Activated CD8-positive, alpha-beta memory T cell treated with anti-CD3 and anti-CD28 coated beads, Interleukin-2, amount 50 U/mL, for 48 hours (primary cell): Measurements from ENCODE around the gene RBM8A.
"Not testable (repeated sequence)": the region's sequence is repeated elsewhere in the genome, so short reads cannot be mapped to it uniquely, and the experiment has no call there.

Source experiments
- DNase-seq: peaks from one replicate; pipeline ENCODE4 v3.0.0-alpha.2; 2020

Gene RBM8A

GRCh38 chr1:145956361-145956760, 29.1 kb upstream of the RBM8A start:
- no peak for DNase-seq

- no peak for DNase-seq
Observed at GRCh38 chr1:145955436-145955835, 28.2 kb upstream of the RBM8A start.

GRCh38 chr1:145953861-145954260, 26.6 kb upstream of the RBM8A start:
- no peak for DNase-seq

GRCh38 chr1:145952903-145953302, 25.6 kb upstream of the RBM8A start:
- DNase-seq, result no peak

GRCh38 chr1:145951526-145951925, 24.2 kb upstream of the RBM8A start:
- DNase-seq, result no peak

GRCh38 chr1:145949219-145949618, 21.9 kb upstream of the RBM8A start:
- DNase-seq, result no peak

GRCh38 chr1:145947551-145947950, 20.3 kb upstream of the RBM8A start:
- no peak for DNase-seq

- DNase-seq, result no peak
Observed at GRCh38 chr1:145946477-145946986, 19.2 kb upstream of the RBM8A start.

- DNase-seq, result no peak
Observed at GRCh38 chr1:145944532-145944931, 17.2 kb upstream of the RBM8A start.

GRCh38 chr1:145942871-145943270, 15.6 kb upstream of the RBM8A start:
- no peak for DNase-seq

- no peak for DNase-seq
Observed at GRCh38 chr1:145942405-145942804, 15.1 kb upstream of the RBM8A start.

GRCh38 chr1:145937436-145937835, 10.2 kb upstream of the RBM8A start:
- no peak for DNase-seq

GRCh38 chr1:145936247-145936646, 9.0 kb upstream of the RBM8A start:
- no peak for DNase-seq

GRCh38 chr1:145935708-145936107, 8.4 kb upstream of the RBM8A start:
- no peak for DNase-seq

GRCh38 chr1:145932522-145933009, 5.3 kb upstream of the RBM8A start:
- DNase-seq, result not testable (repeated sequence)

- no peak for DNase-seq
Observed at GRCh38 chr1:145927916-145928643, 796 bp upstream of the RBM8A start.

- DNase-seq, result peak; percentile 78
Observed at GRCh38 chr1:145926686-145927062, 610 bp downstream of the RBM8A start.

GRCh38 chr1:145922266-145922665, 5.0 kb downstream of the RBM8A start:
- no peak for DNase-seq

GRCh38 chr1:145920297-145920696, 7.0 kb downstream of the RBM8A start:
- DNase-seq, result not testable (repeated sequence)

GRCh38 chr1:145918992-145919939, 8.0 kb downstream of the RBM8A start:
- DNase-seq, result peak; percentile 66

GRCh38 chr1:145918144-145918991, 8.9 kb downstream of the RBM8A start, which contains the start of gene PEX11B:
Gene PEX11B (minus strand): TSS chr1:145918717. CDS start chr1:145918688, 29 bp downstream.
- DNase-seq, result peak; percentile 93

GRCh38 chr1:145917595-145917994, 9.7 kb downstream of the RBM8A start:
- no peak for DNase-seq

- no peak for DNase-seq
Observed at GRCh38 chr1:145916745-145917144, 10.5 kb downstream of the RBM8A start.
